SJCRH30 (cell line): ENCODE results near the gene TRABD2B. TPM values are rescaled to one million over a fixed set of nuclear protein-coding genes. Genes with fewer than 3 reads are reported as not detected.
A peak's percentile ranks its signal among the peaks of the same experiment; 100 is the strongest.

Source experiments
- DNase-seq, 2 experiments: peaks; one replicate each; pipeline ENCODE4 v3.0.0-alpha.2; 2015 to 2020
- H3K27ac ChIP-seq: fragments of 250-450 bp; sonication (Bioruptor Pico); 2 replicates; pipeline ENCODE4 v1.5.1; 2020; ENCODE audit warnings: mild to moderate bottlenecking, moderate library complexity
- H3K27me3 ChIP-seq: fragments of 250-450 bp; sonication (Bioruptor Pico); 2 replicates; pipeline ENCODE4 v1.5.1; 2020; ENCODE audit warnings: mild to moderate bottlenecking, moderate library complexity
- H3K36me3 ChIP-seq: fragments of 250-450 bp; sonication (Bioruptor Pico); 2 replicates; pipeline ENCODE4 v1.5.1; 2020; ENCODE audit warnings: mild to moderate bottlenecking, moderate library complexity
- H3K4me1 ChIP-seq: fragments of 250-450 bp; sonication (Bioruptor Pico); 2 replicates; pipeline ENCODE4 v1.5.1; 2020; ENCODE audit warnings: mild to moderate bottlenecking, moderate library complexity
- H3K4me3 ChIP-seq: fragments of 250-450 bp; sonication (Bioruptor Pico); 2 replicates; pipeline ENCODE4 v1.5.1; 2020; ENCODE audit warnings: mild to moderate bottlenecking, moderate library complexity
- H3K9me3 ChIP-seq: fragments of 250-450 bp; sonication (Bioruptor Pico); replicated peaks from 2 replicates; pipeline ENCODE4 v1.5.1; 2020; ENCODE audit warnings: mild to moderate bottlenecking, moderate library complexity
- total RNA-seq: library from RNA; depleted of rRNA; stranded (reverse); fragments of >200 nt; shearing (Covaris generic); gene quantifications from 2 replicates; pipeline ENCODE4 v1.2.3, GENCODE V29; 2014

The TRABD2B gene
- total RNA-seq, 1 experiment from 2014 or later, result 1.1 TPM

- H3K36me3 ChIP-seq, result no peaks in the 10 kb centered on the region
- no peak overlapping the region for H3K27ac ChIP-seq
- no peaks in the 10 kb centered on the region for H3K27me3 ChIP-seq
- H3K4me3 ChIP-seq, result no peak overlapping the region
- peaks cover 12% of the 10 kb centered on the region for H3K4me1 ChIP-seq
- no peak for DNase-seq
- H3K9me3 ChIP-seq, result no peaks in the 10 kb centered on the region
Observed at GRCh38 chr1:47854552-47855144, 142.5 kb downstream of the TRABD2B start.

GRCh38 chr1:47853852-47854251 is 143.3 kb downstream of the TRABD2B start:
- DNase-seq, result no peak
- H3K36me3 ChIP-seq, result no peaks in the 10 kb centered on the region
- no peak overlapping the region for H3K27ac ChIP-seq
- H3K4me1 ChIP-seq, result peaks cover 19% of the 10 kb centered on the region
- H3K4me3 ChIP-seq, result no peak overlapping the region
- H3K9me3 ChIP-seq, result no peaks in the 10 kb centered on the region
- no peaks in the 10 kb centered on the region for H3K27me3 ChIP-seq

DNA sequence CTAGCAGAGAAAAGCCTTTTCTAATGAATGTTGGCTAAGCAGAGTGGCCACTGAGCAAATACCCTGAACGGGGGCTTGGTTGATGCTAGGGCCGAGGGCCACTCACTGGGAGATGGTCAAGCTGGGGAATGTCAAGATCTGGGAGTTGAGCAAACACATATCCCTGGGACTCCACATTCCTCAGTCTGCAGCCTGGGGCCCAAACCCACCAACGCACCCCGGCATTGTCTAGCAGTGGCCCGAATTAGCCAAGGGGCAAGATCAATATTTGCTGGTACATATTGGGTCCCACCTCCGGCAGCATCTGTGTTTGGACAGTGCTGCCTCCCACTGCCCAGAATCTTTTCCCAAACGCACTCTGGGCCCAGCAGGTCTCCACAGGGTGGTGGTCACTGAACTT is 144.1 kb downstream of the TRABD2B start:
- Histone ChIP-seq H3K9me3 (no peaks in the 10 kb centered on the region), H3K36me3 (no peaks in the 10 kb centered on the region), H3K4me3 (no peak overlapping the region), H3K27ac (no peak overlapping the region), H3K27me3 (no peaks in the 10 kb centered on the region), H3K4me1 (peaks cover 19% of the 10 kb centered on the region)
- DNase-seq, result no peak

DNA sequence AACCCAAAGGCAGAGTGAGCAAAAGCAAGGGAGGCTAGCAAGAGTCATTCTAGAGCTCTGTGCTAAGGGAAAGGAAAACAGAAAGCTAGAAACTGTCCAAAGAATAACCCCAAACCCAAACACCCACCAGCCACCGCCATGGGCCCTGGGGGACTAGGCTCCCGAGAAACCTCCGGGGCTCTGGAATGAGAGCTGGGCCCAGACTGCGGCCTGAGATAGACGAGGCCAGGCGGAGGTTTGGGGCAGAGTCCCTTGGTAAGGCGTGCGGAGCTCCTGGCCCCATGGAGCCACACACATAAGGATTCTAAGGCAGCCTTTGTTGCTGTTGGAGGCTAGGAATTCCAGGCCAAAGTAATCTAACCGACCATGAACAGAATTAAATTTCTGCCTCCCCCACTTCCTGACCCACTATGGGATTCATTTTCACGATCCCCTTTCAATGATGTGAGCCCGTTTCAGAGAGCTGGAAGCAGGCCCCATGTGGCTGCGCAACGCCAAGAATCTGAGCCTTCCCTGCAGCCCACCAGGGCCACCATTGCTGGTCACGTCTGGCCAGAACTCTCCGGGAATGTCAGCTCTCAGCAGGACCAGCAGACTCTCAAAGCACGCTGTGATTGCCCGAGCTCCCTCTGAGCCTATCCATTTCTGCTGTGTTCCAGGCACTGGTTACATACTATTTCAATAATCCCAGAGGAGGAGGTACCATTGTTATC is 145.0 kb downstream of the TRABD2B start:
- Histone ChIP-seq H3K27ac (no peak overlapping the region), H3K9me3 (no peaks in the 10 kb centered on the region), H3K36me3 (no peaks in the 10 kb centered on the region), H3K4me1 (peaks cover 19% of the 10 kb centered on the region), H3K4me3 (no peak overlapping the region), H3K27me3 (no peaks in the 10 kb centered on the region)
- DNase-seq, result no peak

DNA sequence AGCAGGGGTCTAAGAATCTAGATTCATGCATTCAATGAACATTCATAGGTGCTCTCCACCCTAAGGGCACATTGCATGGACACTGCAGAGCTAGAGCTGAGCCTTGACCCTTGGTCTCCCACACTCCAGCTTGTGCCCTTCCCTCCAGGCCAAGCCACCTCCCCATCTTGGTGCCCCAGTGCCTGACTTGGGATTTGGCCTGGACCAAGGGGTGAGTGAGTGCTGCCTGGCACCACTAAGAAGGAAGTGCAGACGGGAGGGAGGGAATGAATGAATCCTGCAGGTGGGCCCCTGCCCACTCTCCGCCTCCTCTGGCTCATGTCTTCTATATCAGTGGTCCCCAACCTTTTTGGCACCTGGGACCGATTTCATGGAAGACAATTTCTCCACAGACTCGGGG is 146.7 kb downstream of the TRABD2B start:
- DNase-seq, result no peak
- Histone ChIP-seq H3K9me3 (no peaks in the 10 kb centered on the region), H3K27ac (no peak overlapping the region), H3K27me3 (no peaks in the 10 kb centered on the region), H3K4me1 (peaks cover 13% of the 10 kb centered on the region), H3K36me3 (no peaks in the 10 kb centered on the region), H3K4me3 (no peak overlapping the region)

- peak in 1 of 2 experiments; percentile 43 for DNase-seq
- no peaks in the 10 kb centered on the region for H3K36me3 ChIP-seq
- no peak overlapping the region for H3K4me3 ChIP-seq
- H3K27ac ChIP-seq, result no peak overlapping the region
- no peaks in the 10 kb centered on the region for H3K9me3 ChIP-seq
- peaks cover 15% of the 10 kb centered on the region for H3K4me1 ChIP-seq
- H3K27me3 ChIP-seq, result no peaks in the 10 kb centered on the region
Observed at GRCh38 chr1:47849591-47850261, 147.5 kb downstream of the TRABD2B start.

DNA sequence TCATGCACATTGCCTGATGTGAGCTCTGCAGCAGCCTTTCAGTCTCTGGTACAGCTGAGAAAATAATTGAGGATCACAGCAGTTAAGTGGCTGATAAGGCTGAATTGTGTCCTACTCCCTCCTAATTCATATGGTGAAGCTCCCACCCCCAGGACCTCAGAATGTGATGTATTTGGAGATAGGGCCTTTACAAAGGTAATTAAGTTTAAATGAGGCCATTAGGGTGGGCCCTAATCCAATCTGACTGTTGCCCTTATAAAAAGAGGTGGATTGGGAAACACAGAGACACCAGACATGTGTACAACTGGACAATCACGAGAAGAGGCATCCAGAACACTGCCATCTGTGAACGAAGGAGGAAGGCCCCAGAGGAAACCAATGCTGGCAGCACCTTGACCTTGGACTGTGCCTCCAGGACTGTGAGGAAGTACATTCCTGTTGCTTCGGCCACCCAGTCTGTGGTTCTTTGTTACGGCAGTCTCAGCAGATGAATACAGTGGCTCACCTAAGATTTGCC is 148.1 kb downstream of the TRABD2B start:
- DNase-seq, result no peak
- no peak overlapping the region for H3K4me3 ChIP-seq
- peaks cover 21% of the 10 kb centered on the region for H3K4me1 ChIP-seq
- no peaks in the 10 kb centered on the region for H3K27me3 ChIP-seq
- no peaks in the 10 kb centered on the region for H3K36me3 ChIP-seq
- no peaks in the 10 kb centered on the region for H3K9me3 ChIP-seq
- no peak overlapping the region for H3K27ac ChIP-seq

GRCh38 chr1:47847763-47848162 is 149.4 kb downstream of the TRABD2B start:
- H3K27ac ChIP-seq, result no peak overlapping the region

DNA sequence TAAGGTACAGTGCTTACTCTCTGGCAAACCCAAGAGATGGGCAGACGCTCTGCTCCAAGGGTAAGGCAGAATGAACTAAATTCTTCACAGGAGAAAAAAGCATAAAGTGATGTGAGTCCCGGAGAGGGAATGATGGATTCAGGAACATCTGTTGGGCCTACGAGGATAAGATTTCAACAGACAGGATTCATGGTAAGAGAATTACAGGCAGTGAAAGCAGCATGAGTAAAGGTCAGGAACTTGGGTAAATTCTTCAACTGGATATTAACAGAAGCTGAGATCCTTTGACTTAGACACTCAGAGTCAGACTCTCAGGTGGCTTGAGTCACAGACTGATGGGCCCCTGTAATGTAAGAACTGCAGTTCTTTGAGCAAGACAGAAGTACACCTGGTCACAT is 152.6 kb downstream of the TRABD2B start:
- peak in 1 of 2 experiments; percentile 81 for DNase-seq
- peaks cover 37% of the 10 kb centered on the region for H3K4me1 ChIP-seq
- no peak overlapping the region for H3K4me3 ChIP-seq
- no peaks in the 10 kb centered on the region for H3K9me3 ChIP-seq
- no peaks in the 10 kb centered on the region for H3K27me3 ChIP-seq
- H3K27ac ChIP-seq, result peak overlapping the region; percentile 65
- no peaks in the 10 kb centered on the region for H3K36me3 ChIP-seq

More at GRCh38 chr1:47847763-47848162, 149.4 kb downstream of the TRABD2B start:
- no peaks in the 10 kb centered on the region for H3K9me3 ChIP-seq
- H3K4me3 ChIP-seq, result no peak overlapping the region
- peaks cover 33% of the 10 kb centered on the region for H3K4me1 ChIP-seq
- no peak for DNase-seq
- no peaks in the 10 kb centered on the region for H3K27me3 ChIP-seq
- no peaks in the 10 kb centered on the region for H3K36me3 ChIP-seq

GRCh38 chr1:47843781-47844557 is 153.2 kb downstream of the TRABD2B start:
- Histone ChIP-seq H3K36me3 (no peaks in the 10 kb centered on the region), H3K27ac (peak overlapping the region; percentile 65), H3K27me3 (no peaks in the 10 kb centered on the region), H3K4me1 (peaks cover 32% of the 10 kb centered on the region), H3K4me3 (no peak overlapping the region), H3K9me3 (no peaks in the 10 kb centered on the region)
- no peak for DNase-seq

GRCh38 chr1:47843059-47843458 is 154.1 kb downstream of the TRABD2B start:
- H3K27me3 ChIP-seq, result no peaks in the 10 kb centered on the region
- no peaks in the 10 kb centered on the region for H3K9me3 ChIP-seq
- H3K27ac ChIP-seq, result no peak overlapping the region
- no peak overlapping the region for H3K4me3 ChIP-seq
- H3K4me1 ChIP-seq, result peaks cover 32% of the 10 kb centered on the region
- H3K36me3 ChIP-seq, result no peaks in the 10 kb centered on the region
- DNase-seq, result no peak

DNA sequence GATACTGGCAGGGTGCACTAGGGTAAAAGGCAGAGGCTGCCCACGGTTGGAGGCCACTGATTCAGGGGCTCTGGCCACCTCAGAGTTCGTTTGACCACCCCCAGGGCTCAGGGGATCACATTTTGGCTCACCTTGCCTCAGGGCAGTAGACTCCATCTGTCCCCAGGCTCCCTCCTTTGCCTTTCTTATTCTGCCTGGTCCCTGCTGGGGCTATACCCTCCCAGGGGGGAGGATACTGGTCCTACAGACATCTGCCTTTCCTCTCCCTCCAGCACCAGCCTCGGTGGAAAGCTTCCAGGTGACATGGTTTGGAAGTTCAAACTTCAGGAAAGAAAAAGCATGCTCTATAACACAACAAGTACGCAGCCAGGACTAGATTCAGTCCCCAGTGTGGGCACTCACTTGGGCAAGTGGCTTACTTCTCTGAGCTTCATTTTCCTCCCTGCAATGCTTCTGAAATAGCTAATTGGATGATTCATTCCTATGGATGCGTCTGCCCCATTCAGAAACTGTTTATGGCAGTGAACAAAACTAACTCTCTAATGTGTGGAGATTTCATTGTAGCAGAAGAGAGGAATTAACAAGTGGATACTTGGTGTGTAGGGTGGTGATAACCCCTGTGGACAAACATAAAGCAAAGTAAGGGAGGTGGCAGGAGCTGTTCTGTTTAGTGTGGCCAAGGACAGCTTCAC is 154.8 kb downstream of the TRABD2B start:
- DNase-seq, result no peak
- Histone ChIP-seq H3K36me3 (no peaks in the 10 kb centered on the region), H3K4me1 (peaks cover 32% of the 10 kb centered on the region), H3K4me3 (no peak overlapping the region), H3K27me3 (no peaks in the 10 kb centered on the region), H3K27ac (no peak overlapping the region), H3K9me3 (no peaks in the 10 kb centered on the region)

DNA sequence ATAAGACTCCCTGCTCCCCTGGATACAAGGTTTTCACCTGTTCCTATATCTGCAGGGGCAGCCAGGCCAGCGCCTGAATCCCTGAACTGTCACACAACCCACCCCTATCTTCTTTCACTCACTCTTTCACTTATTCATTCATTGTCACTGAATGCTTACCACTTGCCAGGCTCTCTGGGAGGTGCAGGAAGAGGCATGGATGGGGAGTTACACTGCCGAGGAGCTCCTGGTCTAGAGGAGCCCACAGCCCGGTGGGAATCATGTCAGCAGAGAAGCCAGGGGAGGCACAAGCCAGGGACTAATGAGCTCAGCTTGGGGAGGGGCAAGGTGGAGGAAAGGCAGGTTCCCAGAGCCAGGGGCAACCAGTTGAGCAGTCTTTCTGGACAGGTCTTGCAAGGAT is 155.8 kb downstream of the TRABD2B start:
- DNase-seq, result no peak
- H3K4me1 ChIP-seq, result peaks cover 32% of the 10 kb centered on the region

More for the DNA sequence above, 155.8 kb downstream of the TRABD2B start:
- Histone ChIP-seq H3K36me3 (no peaks in the 10 kb centered on the region), H3K27ac (no peak overlapping the region), H3K9me3 (no peaks in the 10 kb centered on the region), H3K4me3 (no peak overlapping the region), H3K27me3 (no peaks in the 10 kb centered on the region)
